Tibial artery (tissue), 4 donors: ENCODE data around the gene SNAI1.

Experiments used
- DNase-seq, 2 donors: peaks; one replicate each; pipeline ENCODE4 v3.0.0-alpha.2; 2019
- H3K27ac ChIP-seq, 2 donors: fragments of 200-600 bp; sonication (generic) in 1 of 2; 1 replicate in 1 of 2; 2 replicates in 1 of 2; pipeline ENCODE4 v1.5.1; 2018 to 2019; ENCODE audit warnings: mild to moderate bottlenecking in 1 of 2
- H3K27me3 ChIP-seq, 2 donors: fragments of 200-600 bp; sonication (generic) in 1 of 2; one replicate each; pipeline versions ENCODE4 v1.5.1 to v1.6.0; 2016 to 2019
- H3K36me3 ChIP-seq, 3 donors: fragments of 200-600 bp; sonication (generic) in 2 of 3; one replicate each; pipeline ENCODE4 v1.5.1; 2016 to 2019; ENCODE audit warnings: mild to moderate bottlenecking in 2 of 3
- H3K4me1 ChIP-seq, 4 donors: fragments of 200-600 bp; sonication (generic) in 2 of 4; 1 replicate in 3 of 4; 2 replicates in 1 of 4; pipeline ENCODE4 v1.5.1; 2016 to 2019
- H3K4me3 ChIP-seq, 2 donors: fragments of 200-600 bp; sonication (generic) in 1 of 2; 1 replicate in 1 of 2; 2 replicates in 1 of 2; pipeline ENCODE4 v1.5.1; 2018 to 2019; ENCODE audit warnings: mild to moderate bottlenecking in 2 of 2
- H3K9me3 ChIP-seq, 3 donors: fragments of 200-600 bp; sonication (generic) in 1 of 3; one replicate each; pipeline ENCODE4 v1.5.1; 2016 to 2019
- CTCF ChIP-seq, 2 experiments: fragments of 200-600 bp in 1 of 2; fragments of 450-650 bp in 1 of 2; IDR thresholded peaks; one replicate each; pipeline ENCODE4 v1.5.1; 2017 to 2019; ENCODE audit warnings: antibody characterized with exemption in 2 of 2, mild to moderate bottlenecking in 1 of 2, moderate library complexity in 1 of 2
- intact Hi-C: fragments of 100-400 bp; cut with DNase I; formaldehyde crosslinking; loops from one replicate; pipeline ENCODE4 v1.15.0; 2023; ENCODE audit warnings: low total_unique reads

The SNAI1 gene

GRCh38 chr20:49986049-49986448 is 3.3 kb downstream of the SNAI1 start:
- intact Hi-C loops, result no loop called here
- peaks cover 0 to 9% (median 0%) of the 10 kb centered on the region in 3 donors for H3K36me3 ChIP-seq
- peak overlapping the region in 1 of 2 donors; percentile 54 for H3K4me3 ChIP-seq

GRCh38 chr20:49987015-49987867 is 4.5 kb downstream of the SNAI1 start:
- no peaks in the 10 kb centered on the region for H3K9me3 ChIP-seq
- intact Hi-C loops, result no loop called here
- peak overlapping the region in 1 of 2 donors; percentile 15 for H3K27ac ChIP-seq
- no peak overlapping the region for H3K4me3 ChIP-seq
- no peaks in the 10 kb centered on the region for H3K27me3 ChIP-seq
- peaks cover 0 to 69% (median 41%) of the 10 kb centered on the region in 4 donors for H3K4me1 ChIP-seq
- TF ChIP-seq CTCF (IDR thresholded peaks at IDR 0.05), result no peak
- peaks cover 0 to 9% (median 0%) of the 10 kb centered on the region in 3 donors for H3K36me3 ChIP-seq
- no peak for DNase-seq

More at GRCh38 chr20:49986049-49986448, 3.3 kb downstream of the SNAI1 start:
- Histone ChIP-seq H3K27me3 (no peaks in the 10 kb centered on the region), H3K9me3 (no peaks in the 10 kb centered on the region), H3K4me1 (peaks cover 0 to 73% (median 44%) of the 10 kb centered on the region in 4 donors), H3K27ac (no peak overlapping the region)
- no peak for TF ChIP-seq CTCF (IDR thresholded peaks at IDR 0.05)
- DNase-seq, result no peak

GRCh38 chr20:49987868-49988690 is 5.3 kb downstream of the SNAI1 start:
- peaks cover 0 to 9% (median 0%) of the 10 kb centered on the region in 3 donors for H3K36me3 ChIP-seq
- H3K27ac ChIP-seq, result no peak overlapping the region
- DNase-seq, result no peak
- TF ChIP-seq CTCF (IDR thresholded peaks at IDR 0.05), result no peak
- no peaks in the 10 kb centered on the region for H3K9me3 ChIP-seq
- peaks cover 0 to 61% (median 34%) of the 10 kb centered on the region in 4 donors for H3K4me1 ChIP-seq
- H3K27me3 ChIP-seq, result no peaks in the 10 kb centered on the region
- intact Hi-C loops, result no loop called here
- no peak overlapping the region for H3K4me3 ChIP-seq

- H3K27ac ChIP-seq, result peak overlapping the region; percentile 45 to 64
- H3K36me3 ChIP-seq, result peaks cover 0 to 9% (median 0%) of the 10 kb centered on the region in 3 donors
- no peak for TF ChIP-seq CTCF (IDR thresholded peaks at IDR 0.05)
- DNase-seq, result peak; percentile 75 to 80
- no peak overlapping the region for H3K4me3 ChIP-seq
- intact Hi-C loops, result no loop called here
- no peaks in the 10 kb centered on the region for H3K9me3 ChIP-seq
- peaks cover 0 to 54% (median 24%) of the 10 kb centered on the region in 4 donors for H3K4me1 ChIP-seq
- H3K27me3 ChIP-seq, result no peaks in the 10 kb centered on the region
Observed at GRCh38 chr20:49989234-49990065, 6.7 kb downstream of the SNAI1 start.

GRCh38 chr20:49990271-49990720 is 7.5 kb downstream of the SNAI1 start:
- H3K27me3 ChIP-seq, result no peaks in the 10 kb centered on the region
- H3K36me3 ChIP-seq, result peaks cover 0 to 9% (median 0%) of the 10 kb centered on the region in 3 donors
- H3K27ac ChIP-seq, result peak overlapping the region; percentile 29 to 64
- intact Hi-C loops, result no loop called here
- no peak for TF ChIP-seq CTCF (IDR thresholded peaks at IDR 0.05)
- DNase-seq, result no peak
- H3K4me1 ChIP-seq, result peaks cover 0 to 47% (median 21%) of the 10 kb centered on the region in 4 donors
- H3K4me3 ChIP-seq, result no peak overlapping the region
- no peaks in the 10 kb centered on the region for H3K9me3 ChIP-seq
